Osteoblast (primary cell): ENCODE measurements around the gene SLC6A16. TPM values are rescaled to one million over a fixed set of nuclear protein-coding genes. Genes with fewer than 3 reads are reported as not detected.

Experiments used
- DNase-seq: peaks from one replicate; pipeline ENCODE4 v3.0.0; 2011; ENCODE audit warnings: low spot score, mixed read lengths; ENCODE audit not compliant: insufficient read length; ENCODE audit errors: missing footprints
- H2AFZ ChIP-seq: 2 replicates; pipeline ENCODE4 v1.6.0; 2011; ENCODE audit warnings: mild to moderate bottlenecking, low read length
- H3K27ac ChIP-seq: 2 replicates; pipeline ENCODE4 v1.5.1; 2011; ENCODE audit warnings: mild to moderate bottlenecking, low read depth, low read length, moderate library complexity
- H3K27me3 ChIP-seq: 2 replicates; pipeline ENCODE4 v1.6.0; 2012; ENCODE audit warnings: mild to moderate bottlenecking, control low read depth, inconsistent platforms, low read length, moderate library complexity; ENCODE audit not compliant: insufficient read depth
- H3K36me3 ChIP-seq: 2 replicates; pipeline ENCODE4 v1.5.1; 2011; ENCODE audit warnings: mild to moderate bottlenecking, low read length, control low read depth, moderate library complexity; ENCODE audit not compliant: insufficient read depth
- H3K4me1 ChIP-seq: 2 replicates; pipeline ENCODE4 v1.5.1; 2011; ENCODE audit warnings: mild to moderate bottlenecking, low read length, control low read depth, moderate library complexity; ENCODE audit not compliant: insufficient read depth
- H3K4me2 ChIP-seq: 2 replicates; pipeline ENCODE4 v1.6.0; 2011; ENCODE audit warnings: mild to moderate bottlenecking, low read length; ENCODE audit not compliant: insufficient read depth
- H3K4me3 ChIP-seq: fragments of 200-600 bp; sonication (generic); 3 replicates; pipeline ENCODE4 v1.5.1; 2012; ENCODE audit warnings: mild to moderate bottlenecking, low read length, inconsistent platforms; ENCODE audit not compliant: insufficient read depth
- H3K79me2 ChIP-seq: 2 replicates; pipeline ENCODE4 v1.6.0; 2012; ENCODE audit warnings: mild to moderate bottlenecking, low read length, control low read depth, inconsistent platforms; ENCODE audit not compliant: insufficient read depth
- H3K9me3 ChIP-seq: 2 replicates; pipeline ENCODE4 v1.5.1; 2011; ENCODE audit warnings: low read depth, low read length, control low read depth
- H4K20me1 ChIP-seq: 2 replicates; pipeline ENCODE4 v1.6.0; 2012; ENCODE audit warnings: mild to moderate bottlenecking, low read length, control low read depth; ENCODE audit not compliant: insufficient read depth
- total RNA-seq: library from RNA; depleted of rRNA; stranded (reverse); fragments of >200 nt; gene quantifications from 2 replicates; pipeline ENCODE4 v1.2.3, GENCODE V29; 2012
- TF ChIP-seq, protein P1 (sequence below): IDR thresholded peaks from 2 replicates; pipeline ENCODE4 v1.5.1; 2011; ENCODE audit warnings: mild to moderate bottlenecking, low read depth, low read length, moderate library complexity; ENCODE audit errors: extremely low read depth

Gene SLC6A16
- total RNA-seq, 1 donor, result 0.72 TPM

GRCh38 chr19:49362048-49362928 lies 37.3 kb upstream of the SLC6A16 start, which contains the start of gene TEAD2:
TSS of gene TEAD2 (minus strand) at chr19:49362416. CDS start at chr19:49360075, 2,341 bp downstream.
- peaks cover 12% of the 10 kb centered on the region for H3K4me1 ChIP-seq
- TF ChIP-seq, protein P1, sequence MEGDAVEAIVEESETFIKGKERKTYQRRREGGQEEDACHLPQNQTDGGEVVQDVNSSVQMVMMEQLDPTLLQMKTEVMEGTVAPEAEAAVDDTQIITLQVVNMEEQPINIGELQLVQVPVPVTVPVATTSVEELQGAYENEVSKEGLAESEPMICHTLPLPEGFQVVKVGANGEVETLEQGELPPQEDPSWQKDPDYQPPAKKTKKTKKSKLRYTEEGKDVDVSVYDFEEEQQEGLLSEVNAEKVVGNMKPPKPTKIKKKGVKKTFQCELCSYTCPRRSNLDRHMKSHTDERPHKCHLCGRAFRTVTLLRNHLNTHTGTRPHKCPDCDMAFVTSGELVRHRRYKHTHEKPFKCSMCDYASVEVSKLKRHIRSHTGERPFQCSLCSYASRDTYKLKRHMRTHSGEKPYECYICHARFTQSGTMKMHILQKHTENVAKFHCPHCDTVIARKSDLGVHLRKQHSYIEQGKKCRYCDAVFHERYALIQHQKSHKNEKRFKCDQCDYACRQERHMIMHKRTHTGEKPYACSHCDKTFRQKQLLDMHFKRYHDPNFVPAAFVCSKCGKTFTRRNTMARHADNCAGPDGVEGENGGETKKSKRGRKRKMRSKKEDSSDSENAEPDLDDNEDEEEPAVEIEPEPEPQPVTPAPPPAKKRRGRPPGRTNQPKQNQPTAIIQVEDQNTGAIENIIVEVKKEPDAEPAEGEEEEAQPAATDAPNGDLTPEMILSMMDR, result no peak
- peak; percentile 97 for DNase-seq
- H4K20me1 ChIP-seq, result no peaks in the 10 kb centered on the region
- H3K4me3 ChIP-seq, result peak within 1 kb of the TSS; percentile 82
- peaks cover 7% of the 10 kb centered on the region for H3K36me3 ChIP-seq
- peaks cover 6% of the 10 kb centered on the region for H3K79me2 ChIP-seq
- peak within 1 kb of the TSS; percentile 95 for H3K4me2 ChIP-seq
- peak within 1 kb of the TSS; percentile 94 for H2AFZ ChIP-seq
- no peaks in the 10 kb centered on the region for H3K27me3 ChIP-seq
- no peaks in the 10 kb centered on the region for H3K9me3 ChIP-seq
- H3K27ac ChIP-seq, result peak within 1 kb of the TSS; percentile 62

DNA sequence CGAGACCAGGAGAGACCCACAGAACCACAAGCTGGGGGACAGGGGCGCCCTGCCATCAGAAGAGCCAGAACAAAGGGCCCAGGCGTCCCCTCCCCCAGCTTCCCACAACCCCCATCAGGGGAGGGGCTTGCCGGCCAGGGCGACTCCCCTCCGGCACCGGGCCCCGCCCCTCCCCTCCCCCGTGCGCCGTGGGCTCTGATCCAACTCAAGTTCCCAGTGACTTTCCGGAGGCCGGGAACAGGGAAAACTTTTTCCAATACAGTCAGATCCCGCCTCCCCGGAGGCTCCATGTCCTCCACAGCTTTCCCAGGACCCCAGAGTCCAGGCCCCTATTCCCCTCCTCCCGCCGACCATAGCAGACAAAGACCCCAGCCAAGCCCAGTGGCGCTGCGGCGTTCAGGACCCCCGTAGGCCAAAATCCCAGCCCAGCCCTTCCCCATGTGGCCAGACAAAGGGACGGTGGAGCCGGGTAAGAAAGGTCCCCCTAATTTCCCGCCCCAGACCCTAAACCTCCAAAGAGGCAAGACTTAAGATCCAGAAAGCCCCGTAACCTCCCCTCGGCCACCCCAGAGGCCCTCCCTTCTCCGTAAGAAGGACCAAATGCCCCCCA lies 36.6 kb upstream of the SLC6A16 start:
- no peaks in the 10 kb centered on the region for H3K9me3 ChIP-seq
- H2AFZ ChIP-seq, result peak overlapping the region; percentile 89
- H3K4me3 ChIP-seq, result peak overlapping the region; percentile 82
- no peaks in the 10 kb centered on the region for H4K20me1 ChIP-seq
- TF ChIP-seq, protein P1, result no peak
- peaks cover 6% of the 10 kb centered on the region for H3K79me2 ChIP-seq
- peak overlapping the region; percentile 95 for H3K4me2 ChIP-seq
- H3K4me1 ChIP-seq, result peaks cover 12% of the 10 kb centered on the region
- peaks cover 11% of the 10 kb centered on the region for H3K36me3 ChIP-seq
- H3K27ac ChIP-seq, result peak overlapping the region; percentile 58
- H3K27me3 ChIP-seq, result no peaks in the 10 kb centered on the region
- peak; percentile 94 for DNase-seq

GRCh38 chr19:49359851-49360820 lies 35.1 kb upstream of the SLC6A16 start:
- no peaks in the 10 kb centered on the region for H3K27me3 ChIP-seq
- no peak overlapping the region for H3K4me2 ChIP-seq
- peaks cover 6% of the 10 kb centered on the region for H3K79me2 ChIP-seq
- DNase-seq, result peak; percentile 83
- H3K9me3 ChIP-seq, result no peaks in the 10 kb centered on the region
- no peak overlapping the region for H3K27ac ChIP-seq
- no peaks in the 10 kb centered on the region for H4K20me1 ChIP-seq
- H3K4me1 ChIP-seq, result peaks cover 12% of the 10 kb centered on the region
- TF ChIP-seq, protein P1, result no peak
- H3K36me3 ChIP-seq, result peaks cover 11% of the 10 kb centered on the region
- no peak overlapping the region for H3K4me3 ChIP-seq
- H2AFZ ChIP-seq, result no peak overlapping the region
